Upper lobe of left lung (tissue), 6 donors: Measurements from ENCODE around the gene OLA1. TPM values are rescaled to one million over a fixed set of nuclear protein-coding genes. Genes with fewer than 3 reads are reported as not detected.

Experiments
- ATAC-seq, 2 donors: fragments of 200-7000 bp; cut with Tn5 transposase; one replicate each; pipeline ENCODE4 v1.9.1; 2022; ENCODE audit warnings: mild to moderate bottlenecking in 2 of 2, moderate library complexity in 2 of 2; ENCODE audit not compliant: low FRiP score in 2 of 2
- DNase-seq, 2 donors: peaks; one replicate each; pipeline ENCODE4 v3.0.0-alpha.2; 2019 to 2020
- H3K27ac ChIP-seq, 4 donors: fragments of 200-600 bp; sonication (generic); one replicate each; pipeline ENCODE4 v1.5.1; 2016 to 2019
- H3K27me3 ChIP-seq, 4 donors: fragments of 200-600 bp; sonication (generic); one replicate each; pipeline ENCODE4 v1.5.1; 2017 to 2019
- H3K36me3 ChIP-seq, 4 donors: fragments of 200-600 bp; sonication (generic); one replicate each; pipeline ENCODE4 v1.5.1; 2016 to 2019
- H3K4me1 ChIP-seq, 4 donors: fragments of 200-600 bp; sonication (generic); one replicate each; pipeline ENCODE4 v1.5.1; 2018 to 2019
- H3K4me3 ChIP-seq, 4 donors: fragments of 200-600 bp; sonication (generic); one replicate each; pipeline ENCODE4 v1.5.1; 2017 to 2019; ENCODE audit warnings: mild to moderate bottlenecking in 2 of 4, moderate library complexity in 1 of 4
- H3K9me3 ChIP-seq, 4 donors: fragments of 200-600 bp; sonication (generic); one replicate each; pipeline ENCODE4 v1.5.1; 2018 to 2019
- CTCF ChIP-seq, 6 experiments: fragments of 450-650 bp in 4 of 6; fragments of 200-600 bp in 2 of 6; sonication (generic) in 2 of 6; IDR thresholded peaks; one replicate each; pipeline ENCODE4 v1.5.1; 2016 to 2019; ENCODE audit warnings: antibody characterized with exemption in 6 of 6
- EP300 ChIP-seq, 4 donors: sonication (generic); formaldehyde crosslinking; IDR thresholded peaks; one replicate each; pipeline ENCODE4 v1.5.1; 2017; ENCODE audit warnings: antibody characterized with exemption in 4 of 4, control low read depth in 2 of 4
- POLR2A ChIP-seq, 4 donors: fragments of 450-650 bp; IDR thresholded peaks; one replicate each; pipeline ENCODE4 v1.5.1; 2016 to 2017; ENCODE audit warnings: antibody characterized with exemption in 4 of 4, mild to moderate bottlenecking in 2 of 4
- POLR2AphosphoS5 ChIP-seq, 2 donors: sonication (generic); formaldehyde crosslinking; IDR thresholded peaks; one replicate each; pipeline ENCODE4 v1.5.1; 2017; ENCODE audit warnings: antibody characterized with exemption in 2 of 2
- WGBS, 2 donors: methylation state at CpG; one replicate each; pipeline ENCODE4 v1.1.5; 2017 to 2018; 5-methylcytosine and 5-hydroxymethylcytosine counted together
- total RNA-seq, 6 donors: library from RNA; depleted of rRNA in 4 of 6; stranded (reverse); fragments of >200 nt in 4 of 6; gene quantifications; one replicate each; pipeline versions ENCODE4 v1.1.0 to v1.2.1, GENCODE V29; 2016 to 2021
- donor health status: DM: no; HTN: no; CAD: no; lungs with moderate emphysema.
- donor health status: DM: no; HTN: yes; CAD: no; lungs with severe emphysema.

Gene OLA1
- 10 to 100 TPM; 16.5 to 52.2 (median 42.0) TPM for total RNA-seq

- no peaks in the 10 kb centered on the region for H3K9me3 ChIP-seq
- peak within 1 kb of the TSS; percentile 71 to 93 (median 77) for H3K4me3 ChIP-seq
- H3K27me3 ChIP-seq, result no peaks in the 10 kb centered on the region
- peaks cover 9 to 19% (median 16%) of the 10 kb centered on the region in 4 donors for H3K4me1 ChIP-seq
- peak; percentile 63 to 77 for TF ChIP-seq POLR2AphosphoS5 (IDR thresholded peaks at IDR 0.05)
- peak in 2 of 6 experiments; percentile 31 to 35 for TF ChIP-seq CTCF (IDR thresholded peaks at IDR 0.05)
- TF ChIP-seq POLR2A (IDR thresholded peaks at IDR 0.05), result peak in 3 of 4 donors; percentile 52 to 88 (median 69)
- no peak for TF ChIP-seq EP300 (IDR thresholded peaks at IDR 0.05)
- peak within 1 kb of the TSS; percentile 79 to 84 (median 82) for H3K27ac ChIP-seq
- WGBS, 2 donors, result 0 to 1% methylated on average over 9 to 20 of the region's 85 CpGs
- H3K36me3 ChIP-seq, result peaks cover 0 to 6% (median 0%) of the 10 kb centered on the region in 4 donors
- ATAC-seq, result peak; percentile 100
- DNase-seq, result peak; percentile 96 to 99
Observed at GRCh38 chr2:174248187-174248997, at the start of gene OLA1. Gene OLA1 (minus strand): TSS chr2:174248532. CDS start chr2:174246815, 1,717 bp downstream.

GRCh38 chr2:174292908-174293307, 44.6 kb upstream of the OLA1 start:
- ATAC-seq, result no peak
- WGBS, 2 donors, result 88 to 98% methylated on average over 1 of the region's 1 CpG
- no peak overlapping the region for H3K4me3 ChIP-seq

GRCh38 chr2:174286172-174286571, 37.8 kb upstream of the OLA1 start:
- WGBS, 2 donors, result 91 to 95% methylated on average over 2 of the region's 2 CpGs
- DNase-seq (no peak), ATAC-seq (no peak)
- Histone ChIP-seq H3K4me3 (no peak overlapping the region), H3K36me3 (no peaks in the 10 kb centered on the region), H3K27me3 (no peaks in the 10 kb centered on the region), H3K9me3 (no peaks in the 10 kb centered on the region), H3K27ac (no peak overlapping the region), H3K4me1 (no peaks in the 10 kb centered on the region)
- TF ChIP-seq CTCF (IDR thresholded peaks at IDR 0.05) (no peak), POLR2AphosphoS5 (IDR thresholded peaks at IDR 0.05) (no peak), EP300 (IDR thresholded peaks at IDR 0.05) (no peak), POLR2A (IDR thresholded peaks at IDR 0.05) (no peak)

More at GRCh38 chr2:174292908-174293307, 44.6 kb upstream of the OLA1 start:
- H3K36me3 ChIP-seq, result no peaks in the 10 kb centered on the region
- H3K27ac ChIP-seq, result no peak overlapping the region
- H3K9me3 ChIP-seq, result peaks cover 0 to 10% (median 6%) of the 10 kb centered on the region in 4 donors
- no peaks in the 10 kb centered on the region for H3K4me1 ChIP-seq
- DNase-seq, result no peak
- no peak for TF ChIP-seq POLR2A (IDR thresholded peaks at IDR 0.05)
- TF ChIP-seq POLR2AphosphoS5 (IDR thresholded peaks at IDR 0.05), result no peak
- no peak for TF ChIP-seq EP300 (IDR thresholded peaks at IDR 0.05)
- no peak for TF ChIP-seq CTCF (IDR thresholded peaks at IDR 0.05)
- no peaks in the 10 kb centered on the region for H3K27me3 ChIP-seq

- no peak for DNase-seq
- TF ChIP-seq EP300 (IDR thresholded peaks at IDR 0.05) (no peak), POLR2AphosphoS5 (IDR thresholded peaks at IDR 0.05) (no peak), POLR2A (IDR thresholded peaks at IDR 0.05) (no peak), CTCF (IDR thresholded peaks at IDR 0.05) (no peak)
- peak in 1 of 2 donors; percentile 57 for ATAC-seq
- WGBS, 2 donors, result 62 to 63% methylated on average over 2 of the region's 2 CpGs
- Histone ChIP-seq H3K36me3 (no peaks in the 10 kb centered on the region), H3K4me1 (no peaks in the 10 kb centered on the region), H3K9me3 (no peaks in the 10 kb centered on the region), H3K27me3 (no peaks in the 10 kb centered on the region), H3K4me3 (no peak overlapping the region), H3K27ac (no peak overlapping the region)
Observed at GRCh38 chr2:174282441-174282840, 34.1 kb upstream of the OLA1 start.
